Measurements from ENCODE around the gene MTARC2.

DNA sequence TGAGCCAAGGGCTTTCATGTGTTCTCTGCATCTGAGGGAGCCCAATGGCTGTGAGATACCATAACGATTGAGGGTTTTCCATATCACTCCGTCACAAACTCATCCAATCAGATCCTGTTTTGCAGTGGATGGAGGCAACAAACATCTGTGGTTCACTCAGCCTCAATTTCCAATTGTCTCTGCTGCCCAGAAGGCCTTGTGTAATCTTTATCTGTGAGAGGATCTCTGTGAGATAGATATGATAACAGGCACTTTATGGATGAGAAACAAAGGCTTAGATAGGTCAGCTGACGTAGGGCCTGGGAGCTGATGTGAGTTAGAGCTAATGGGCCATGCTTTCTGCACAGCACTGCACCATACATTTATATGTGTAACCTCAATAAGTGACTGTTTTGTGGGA is 35.3 kb downstream of the MTARC2 start:
- TF ChIP-seq, protein P1, sequence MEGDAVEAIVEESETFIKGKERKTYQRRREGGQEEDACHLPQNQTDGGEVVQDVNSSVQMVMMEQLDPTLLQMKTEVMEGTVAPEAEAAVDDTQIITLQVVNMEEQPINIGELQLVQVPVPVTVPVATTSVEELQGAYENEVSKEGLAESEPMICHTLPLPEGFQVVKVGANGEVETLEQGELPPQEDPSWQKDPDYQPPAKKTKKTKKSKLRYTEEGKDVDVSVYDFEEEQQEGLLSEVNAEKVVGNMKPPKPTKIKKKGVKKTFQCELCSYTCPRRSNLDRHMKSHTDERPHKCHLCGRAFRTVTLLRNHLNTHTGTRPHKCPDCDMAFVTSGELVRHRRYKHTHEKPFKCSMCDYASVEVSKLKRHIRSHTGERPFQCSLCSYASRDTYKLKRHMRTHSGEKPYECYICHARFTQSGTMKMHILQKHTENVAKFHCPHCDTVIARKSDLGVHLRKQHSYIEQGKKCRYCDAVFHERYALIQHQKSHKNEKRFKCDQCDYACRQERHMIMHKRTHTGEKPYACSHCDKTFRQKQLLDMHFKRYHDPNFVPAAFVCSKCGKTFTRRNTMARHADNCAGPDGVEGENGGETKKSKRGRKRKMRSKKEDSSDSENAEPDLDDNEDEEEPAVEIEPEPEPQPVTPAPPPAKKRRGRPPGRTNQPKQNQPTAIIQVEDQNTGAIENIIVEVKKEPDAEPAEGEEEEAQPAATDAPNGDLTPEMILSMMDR (IDR thresholded peaks at IDR 0.05): no peak
- no peak for TF ChIP-seq ZFX (IDR thresholded peaks at IDR 0.05; ENCODE audit: borderline replicate concordance)

Measured in 22Rv1 (cell line).